Measurements from ENCODE around the gene PLEKHA4.
A peak's percentile ranks its signal among the peaks of the same experiment; 100 is the strongest.

PLEKHA4 gene

DNA sequence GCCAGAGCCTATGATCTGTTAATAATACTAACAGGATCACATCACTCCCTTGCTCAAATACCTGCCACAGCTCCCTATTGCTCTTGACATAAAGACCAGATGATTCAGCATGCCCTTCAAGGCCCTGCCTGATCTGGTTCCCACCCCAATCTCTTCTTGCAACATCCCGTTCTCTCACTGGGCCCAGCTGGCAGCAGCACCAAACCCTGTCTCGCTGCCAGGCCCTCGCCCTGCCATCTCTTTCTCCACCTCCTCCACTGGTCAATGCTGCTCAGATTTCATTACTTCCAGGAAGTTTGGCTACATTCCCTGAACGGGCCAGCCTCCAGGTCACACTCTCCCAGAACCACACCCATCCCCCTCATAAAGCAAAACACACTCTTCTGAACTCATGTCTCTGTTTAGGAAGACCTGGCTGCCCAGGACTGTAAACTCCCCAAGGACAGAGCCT lies 49.0 kb downstream of the PLEKHA4 start:
- DNase-seq, result no peak

DNA sequence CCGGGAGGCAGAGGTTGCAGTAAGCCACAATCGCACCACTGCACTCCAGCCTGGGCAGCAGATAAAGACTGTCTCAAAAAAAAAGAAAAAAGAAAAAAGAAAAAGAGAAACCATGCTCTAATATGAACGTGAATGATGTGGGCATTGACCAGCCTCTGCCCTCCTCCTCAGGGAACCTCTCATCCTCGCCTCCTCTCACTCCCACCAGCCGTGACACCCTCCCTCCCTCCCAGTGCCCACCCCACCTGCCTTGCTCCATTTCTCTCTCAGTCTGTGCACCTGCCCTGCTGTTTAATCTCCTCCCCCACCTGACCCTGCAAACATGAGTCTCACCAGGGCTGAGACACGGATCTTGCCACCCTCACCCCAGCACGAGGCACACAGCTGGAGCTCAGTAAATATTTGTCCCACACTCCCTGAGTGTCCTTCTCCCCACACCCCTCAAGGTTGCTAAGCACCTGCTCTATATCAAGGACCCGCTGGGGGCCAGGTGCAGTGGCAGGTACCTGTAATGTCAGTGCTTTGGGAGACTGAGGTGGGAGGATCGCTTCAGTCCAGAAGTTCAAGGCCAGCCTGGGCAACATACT lies 50.1 kb downstream of the PLEKHA4 start:
- no peak for DNase-seq

DNA sequence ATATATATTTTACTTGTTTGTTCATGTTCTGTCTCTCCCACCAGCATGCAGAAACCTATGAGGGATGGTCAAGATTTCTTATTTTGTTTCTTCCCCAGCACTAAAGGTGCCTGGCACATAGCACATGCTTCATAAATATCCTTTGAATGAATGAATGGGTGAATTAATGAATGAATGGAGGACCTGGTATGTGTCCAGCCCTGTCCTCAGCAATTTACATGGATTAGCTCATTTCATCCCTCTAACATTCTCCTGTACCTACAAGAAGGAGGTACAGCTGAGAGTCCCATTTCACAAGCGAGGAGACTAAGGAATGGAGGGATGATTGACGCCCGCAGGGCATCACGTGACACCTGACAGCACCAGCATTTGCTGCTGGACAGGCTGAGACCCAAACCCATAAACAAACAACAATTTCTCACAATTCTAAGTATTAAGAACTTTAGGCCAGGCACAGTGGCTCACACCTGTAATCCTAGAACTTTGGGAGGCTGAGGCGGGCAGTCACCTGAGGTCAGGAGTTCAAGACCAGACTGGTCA lies 50.8 kb downstream of the PLEKHA4 start:
- no peak for DNase-seq

DNA sequence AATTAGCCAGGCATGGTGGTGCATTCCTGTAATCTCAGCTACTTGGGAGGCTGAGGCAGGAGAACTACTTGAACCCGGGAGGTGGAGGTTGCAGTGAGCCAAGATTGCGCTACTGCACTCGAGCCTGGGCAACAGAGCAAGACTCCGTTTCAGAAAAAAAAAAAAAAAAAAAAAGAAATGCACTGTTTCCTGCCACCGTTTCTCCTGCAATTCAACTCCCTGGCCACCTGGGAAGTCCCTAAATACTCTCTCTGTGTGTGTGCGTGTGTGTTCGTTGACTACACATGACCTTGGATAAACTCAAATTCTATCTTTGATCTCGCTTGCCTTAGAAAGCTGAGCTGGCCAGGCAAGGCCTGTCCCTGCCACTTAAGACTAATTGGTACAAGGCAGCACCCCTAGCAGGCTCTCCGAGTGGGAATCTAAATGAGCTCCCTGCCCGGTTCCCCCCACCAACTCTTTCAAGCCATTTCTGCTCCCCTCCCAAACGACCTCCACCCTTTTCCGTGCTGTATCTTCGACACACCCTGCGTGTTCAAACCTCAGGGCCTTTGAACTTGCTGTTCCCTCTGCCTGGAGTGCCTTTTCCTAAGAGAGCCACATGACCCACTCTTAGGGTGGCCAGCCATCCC lies 52.4 kb downstream of the PLEKHA4 start:
- DNase-seq, result no peak

DNA sequence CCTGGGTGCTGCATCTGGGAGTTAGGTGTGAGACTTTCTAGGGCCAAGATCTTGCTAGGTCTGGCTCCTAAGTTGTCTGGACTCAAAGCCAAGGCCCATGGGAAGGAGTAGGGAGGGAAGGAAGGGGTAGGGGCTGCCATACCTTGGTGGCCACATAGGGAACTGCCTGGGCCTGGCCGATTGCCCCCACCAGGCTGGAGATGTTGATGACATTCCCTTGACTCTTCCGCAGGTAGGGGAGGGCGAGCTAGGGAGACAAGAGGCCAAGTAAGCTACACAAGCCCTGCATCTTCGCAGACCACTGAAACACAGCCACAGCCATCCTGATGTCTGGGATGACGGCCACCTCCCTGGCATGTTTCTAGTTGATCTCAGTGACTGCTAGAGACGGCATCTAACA lies 53.5 kb downstream of the PLEKHA4 start:
- no peak for DNase-seq

DNA sequence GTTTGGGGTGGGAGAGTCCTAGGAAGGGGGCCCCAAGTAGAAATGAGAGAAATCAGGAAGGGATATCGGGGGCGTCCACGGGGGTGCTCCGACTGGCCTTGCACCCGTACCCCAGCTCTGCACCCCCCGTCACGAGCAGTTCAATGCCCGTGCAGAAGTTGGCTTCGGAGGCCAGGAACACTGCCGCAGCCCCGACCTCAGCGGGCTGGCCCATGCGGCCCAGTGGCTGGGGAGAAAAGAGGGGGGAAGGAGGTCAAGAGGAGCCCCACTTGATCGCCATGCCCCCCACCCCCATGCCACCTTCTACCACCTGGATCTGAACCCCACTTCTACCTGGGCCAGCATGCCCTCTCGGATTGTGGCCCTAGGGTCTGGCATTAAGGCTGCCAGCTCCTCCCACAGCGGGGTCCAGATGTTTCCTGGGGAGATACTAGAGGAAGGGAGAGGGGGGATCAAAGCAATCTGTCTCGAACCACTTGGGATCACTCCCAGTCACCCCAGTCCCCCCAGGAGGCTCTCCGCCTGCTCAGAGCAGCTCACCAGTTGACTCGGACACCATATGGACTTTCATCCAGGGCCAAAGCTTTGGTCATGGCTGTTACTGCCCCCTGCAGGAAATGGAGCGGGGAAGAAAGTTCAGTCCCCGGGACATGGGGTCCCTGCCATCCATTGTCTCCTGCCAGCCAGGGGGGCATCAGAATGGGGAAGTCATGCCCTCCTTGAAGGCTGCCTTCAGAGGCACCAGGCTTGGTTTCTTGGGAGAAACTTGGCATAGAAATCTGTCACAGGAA lies 55.1 kb downstream of the PLEKHA4 start:
- DNase-seq, result no peak

DNA sequence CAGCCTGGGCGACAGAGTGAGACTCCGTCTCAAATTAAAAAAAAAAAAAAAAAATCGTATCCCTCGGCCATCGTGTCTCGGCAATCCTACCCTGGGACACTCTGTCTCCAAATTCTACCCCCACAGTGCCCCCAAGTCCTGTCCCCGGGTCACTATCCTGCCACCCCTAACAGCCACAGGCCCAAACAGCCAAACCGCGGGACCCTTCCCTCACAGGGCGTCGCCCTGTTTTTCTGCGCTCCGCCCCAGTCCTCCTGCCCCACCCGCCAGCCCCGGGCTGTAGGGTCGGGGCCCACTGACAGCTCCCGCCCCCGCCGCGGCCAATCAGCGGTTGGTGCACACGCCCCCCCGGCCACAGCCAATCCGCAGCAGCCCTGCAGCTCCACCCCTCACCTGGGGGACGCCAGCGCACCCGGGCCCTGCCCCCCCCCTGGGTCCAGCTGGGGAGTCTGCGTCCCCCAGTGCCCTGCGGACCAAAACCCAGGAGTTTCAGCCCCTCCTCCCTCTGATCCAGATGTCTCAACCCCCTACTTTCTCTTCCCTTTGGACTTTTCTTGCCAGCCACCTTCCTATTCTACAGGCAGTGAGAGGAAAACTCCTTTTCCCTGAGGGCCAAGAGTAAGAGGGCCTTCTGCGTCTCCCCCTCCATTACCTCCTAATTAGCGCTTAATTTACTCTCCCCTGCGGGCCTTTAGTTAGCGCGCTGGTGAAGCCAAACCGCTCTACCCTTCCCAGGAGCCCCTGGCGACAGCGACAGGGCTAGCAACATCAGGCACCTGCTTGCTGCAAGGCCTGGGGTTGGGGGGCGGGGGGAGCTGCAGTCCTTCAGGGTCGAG lies 56.1 kb downstream of the PLEKHA4 start:
- peak; percentile 75 for DNase-seq

DNA sequence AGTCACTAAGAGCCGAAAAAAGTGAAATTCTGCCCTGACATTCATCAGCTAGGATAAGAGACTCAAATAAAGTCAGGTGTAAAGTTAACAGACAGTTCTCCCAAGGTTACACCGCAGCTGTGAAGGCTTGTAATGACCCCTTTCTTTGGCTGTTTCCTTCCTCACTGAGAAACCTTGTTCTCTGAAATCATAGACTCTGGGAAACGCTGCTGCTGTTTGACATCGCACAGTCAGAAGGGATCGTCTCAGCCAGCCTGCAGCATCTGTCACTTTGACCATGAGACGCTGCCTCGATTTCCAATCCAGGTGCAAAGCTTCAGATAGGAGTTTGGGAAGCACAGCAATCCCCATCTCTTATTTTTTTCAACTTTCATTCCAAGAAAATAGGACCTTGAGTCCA lies 58.3 kb downstream of the PLEKHA4 start:
- no peak for DNase-seq

DNA sequence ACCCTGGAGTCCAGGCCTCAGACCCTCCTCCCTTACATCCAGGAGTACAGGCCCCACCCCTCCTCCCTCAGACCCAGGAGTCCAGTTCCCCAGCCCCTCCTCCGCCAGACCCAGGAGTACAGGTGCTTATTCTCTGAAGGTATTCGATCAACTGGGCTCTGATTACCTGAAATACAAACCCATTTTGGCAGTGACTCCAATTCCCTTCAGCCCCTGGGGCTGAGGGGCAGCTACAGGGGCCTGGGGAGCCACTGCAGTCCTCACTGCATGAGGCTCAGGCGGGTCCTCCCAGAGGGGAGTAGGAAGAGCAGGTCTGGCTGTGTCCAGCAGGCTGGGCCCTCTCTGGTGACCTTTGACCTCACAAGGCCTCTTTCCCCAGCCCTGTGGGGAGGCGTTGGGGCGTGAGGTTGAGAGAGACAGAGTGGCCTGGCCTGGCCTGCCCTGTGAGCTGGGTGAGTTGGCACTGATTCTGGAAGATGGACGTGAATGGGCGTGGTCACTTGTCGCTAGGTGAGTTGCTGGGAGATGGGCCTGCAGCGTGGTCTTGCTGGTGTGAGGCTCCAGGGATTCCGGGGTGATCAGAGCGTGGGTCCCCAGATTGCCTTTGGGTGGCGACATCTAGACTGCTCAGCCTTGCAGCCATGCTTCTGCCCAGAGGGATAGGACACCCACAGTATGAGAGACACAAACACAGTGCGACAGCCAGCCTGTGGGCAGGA lies 60.7 kb downstream of the PLEKHA4 start:
- DNase-seq, result no peak

DNA sequence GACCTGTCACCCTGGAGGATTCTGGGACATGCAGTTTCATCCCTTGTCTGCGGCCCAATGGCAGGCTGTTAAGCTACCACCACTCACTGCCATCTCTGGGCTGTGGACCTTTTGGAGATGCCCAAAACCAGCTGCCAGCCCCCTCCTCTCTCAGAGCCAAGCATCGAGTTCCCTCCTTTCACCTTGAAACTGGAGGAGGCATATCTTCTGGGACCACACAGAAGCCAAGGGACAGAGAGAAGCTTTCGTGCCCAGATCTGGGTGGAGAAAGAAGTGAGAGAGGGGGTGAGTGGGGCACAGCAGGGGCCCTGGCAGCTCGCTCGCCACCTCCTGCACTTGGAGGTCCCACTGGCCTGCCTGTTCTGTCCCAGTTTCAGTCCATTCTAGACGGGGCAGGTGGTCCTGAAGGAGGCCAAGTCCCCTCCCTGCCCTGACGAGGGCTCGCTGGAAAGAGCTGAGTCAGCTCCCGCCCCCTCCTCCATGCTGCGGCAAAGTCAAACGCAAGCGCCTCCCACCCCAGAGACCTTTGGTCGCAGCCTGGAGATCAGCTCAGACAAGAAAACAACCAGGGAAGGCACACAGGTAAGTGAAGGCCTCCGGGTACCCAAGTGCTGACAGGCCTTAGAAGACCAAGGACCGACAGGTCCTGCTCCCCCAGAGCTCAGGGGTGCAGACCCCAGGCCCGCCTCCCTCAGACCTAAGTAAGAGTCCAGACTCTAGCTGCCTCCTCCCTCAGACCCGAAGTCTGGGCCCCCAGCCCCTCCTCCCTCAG lies 61.4 kb downstream of the PLEKHA4 start:
- DNase-seq, result no peak

DNA sequence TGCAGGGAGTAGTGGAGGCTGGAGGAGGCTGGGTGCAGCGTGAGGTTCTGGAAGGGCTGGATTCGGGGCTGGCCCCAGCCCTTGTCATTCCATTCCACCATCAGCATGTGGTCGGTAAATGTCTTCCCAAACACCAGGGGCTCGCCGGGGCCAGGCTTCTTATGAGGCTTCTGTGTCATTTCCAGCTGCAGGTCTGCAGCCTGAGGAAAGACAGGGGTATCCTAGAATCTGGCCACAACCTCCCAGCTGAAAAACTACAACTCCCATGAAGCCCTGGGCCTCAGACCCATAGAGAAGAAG lies 61.9 kb downstream of the PLEKHA4 start:
- DNase-seq, result peak; percentile 50

DNA sequence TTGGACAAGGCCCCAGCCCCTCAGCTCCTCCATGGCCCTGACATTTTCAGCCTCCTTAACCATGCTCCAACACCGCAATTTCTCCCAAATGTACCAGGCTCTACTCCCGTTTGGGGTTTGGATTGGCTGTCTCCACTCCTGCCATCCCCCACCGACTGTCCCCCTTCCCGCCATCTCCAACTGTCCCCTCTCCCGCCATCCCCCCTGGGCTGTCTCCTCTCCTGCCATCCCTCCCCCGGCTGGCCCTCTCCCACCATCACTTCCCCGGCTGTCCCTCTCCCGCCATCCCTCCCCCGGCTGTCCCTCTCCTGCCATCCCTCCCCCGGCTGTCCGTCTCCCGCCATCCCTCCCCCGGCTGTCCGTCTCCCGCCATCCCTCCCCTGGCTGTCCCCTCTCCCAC lies 63.0 kb downstream of the PLEKHA4 start:
- no peak for DNase-seq

DNA sequence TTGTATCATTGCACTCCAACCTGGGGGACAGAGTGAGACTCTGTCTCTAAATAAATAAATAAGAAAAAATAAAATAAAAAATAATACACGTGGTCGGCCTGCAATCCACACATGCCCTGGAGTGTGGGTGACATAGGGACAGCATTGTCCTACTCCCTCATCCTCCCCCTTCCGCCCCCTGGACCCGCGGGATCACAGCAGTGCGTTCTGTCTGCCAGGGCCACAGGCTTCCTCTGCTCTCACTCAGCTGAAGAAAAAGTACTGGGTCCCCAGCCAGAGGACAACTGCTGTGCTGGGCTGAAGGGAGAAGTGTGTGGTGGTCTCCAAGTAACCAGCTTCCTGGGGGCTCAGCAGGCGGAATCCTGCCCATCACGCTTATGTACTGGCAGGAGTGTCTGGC lies 63.9 kb downstream of the PLEKHA4 start:
- no peak for DNase-seq

DNA sequence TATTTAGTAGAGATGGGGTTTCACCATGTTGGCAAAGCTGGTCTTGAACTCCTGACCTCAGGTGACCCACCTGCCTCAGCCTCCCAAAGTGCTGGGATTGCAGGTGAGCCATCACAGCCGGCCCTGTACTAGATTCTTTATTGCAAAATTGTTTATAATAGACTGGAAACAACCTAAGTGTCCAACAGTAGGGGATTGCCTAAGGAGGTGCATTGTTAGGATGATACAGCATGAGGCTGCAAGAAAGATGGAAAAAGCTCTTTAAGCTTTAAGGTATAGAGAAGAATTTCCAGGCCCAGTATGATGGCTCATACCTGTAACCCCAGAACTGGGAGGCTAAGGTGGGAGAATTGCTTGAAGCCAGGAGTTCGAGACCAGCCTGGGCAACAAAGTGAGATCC lies 65.8 kb downstream of the PLEKHA4 start:
- no peak for DNase-seq

DNA sequence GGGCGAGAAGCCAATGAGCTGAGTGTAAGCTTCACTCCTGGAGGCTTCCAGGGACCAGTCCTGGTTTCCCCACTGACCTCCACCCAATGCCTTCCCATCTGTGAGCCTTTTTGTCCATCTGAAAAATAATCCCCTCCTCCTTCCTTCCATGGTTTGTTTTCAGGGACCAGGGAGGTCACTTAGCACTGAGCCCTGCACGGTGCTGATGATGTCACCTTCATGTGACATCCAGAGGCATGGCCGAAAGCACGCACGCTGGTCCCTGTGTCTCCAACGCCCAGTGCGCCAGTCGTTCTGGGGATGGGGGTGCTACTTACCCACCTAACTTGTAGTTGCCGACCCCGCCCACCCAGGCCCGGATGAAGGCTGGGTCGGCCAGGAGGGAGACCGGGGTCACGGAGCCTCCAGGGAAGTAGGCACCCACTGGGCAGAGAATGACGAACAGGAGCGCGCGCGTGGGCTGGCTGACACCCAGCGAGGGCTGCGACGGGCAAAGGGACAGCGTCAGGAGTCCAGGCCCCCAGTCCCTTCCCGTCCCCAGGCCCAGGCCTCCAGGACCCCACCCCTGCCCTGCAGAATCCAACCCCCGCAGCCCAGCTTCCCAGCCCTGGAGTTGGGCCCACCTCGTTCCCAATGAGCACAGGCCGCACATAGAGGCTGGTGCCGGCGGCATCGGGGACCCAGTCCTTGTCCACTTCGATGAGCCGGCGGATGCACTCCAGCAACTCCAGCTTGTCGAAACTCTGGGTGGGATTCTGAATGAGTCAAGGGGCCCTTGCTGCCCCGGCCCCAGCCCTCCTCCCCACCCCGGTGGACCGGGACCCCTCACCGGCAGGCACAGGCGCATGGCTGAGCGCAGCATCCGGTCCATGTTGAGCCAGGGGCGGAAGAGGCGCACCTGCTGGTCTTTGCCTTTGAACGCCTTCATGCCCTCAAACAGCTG lies 68.8 kb downstream of the PLEKHA4 start:
- DNase-seq, result no peak

DNA sequence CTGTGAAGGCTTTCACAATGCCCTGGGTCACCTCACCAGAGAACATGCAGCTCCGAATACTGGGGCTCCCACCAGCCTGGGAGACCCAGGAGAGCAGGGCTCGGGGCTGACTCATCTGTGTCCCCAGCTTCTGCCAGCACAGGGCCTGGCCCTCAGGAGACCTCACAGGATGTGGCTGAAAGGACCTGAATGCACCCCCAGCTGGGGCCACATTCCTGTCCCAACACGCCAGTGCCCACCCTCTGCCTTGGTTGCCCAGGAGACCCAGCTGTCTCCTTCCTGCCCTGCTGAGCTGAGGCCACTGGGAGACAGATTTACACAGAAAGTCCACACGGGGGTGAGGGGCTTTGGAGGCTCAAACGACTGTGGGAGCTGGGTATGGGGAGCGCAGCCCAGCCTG lies 69.5 kb downstream of the PLEKHA4 start:
- DNase-seq, result no peak

DNA sequence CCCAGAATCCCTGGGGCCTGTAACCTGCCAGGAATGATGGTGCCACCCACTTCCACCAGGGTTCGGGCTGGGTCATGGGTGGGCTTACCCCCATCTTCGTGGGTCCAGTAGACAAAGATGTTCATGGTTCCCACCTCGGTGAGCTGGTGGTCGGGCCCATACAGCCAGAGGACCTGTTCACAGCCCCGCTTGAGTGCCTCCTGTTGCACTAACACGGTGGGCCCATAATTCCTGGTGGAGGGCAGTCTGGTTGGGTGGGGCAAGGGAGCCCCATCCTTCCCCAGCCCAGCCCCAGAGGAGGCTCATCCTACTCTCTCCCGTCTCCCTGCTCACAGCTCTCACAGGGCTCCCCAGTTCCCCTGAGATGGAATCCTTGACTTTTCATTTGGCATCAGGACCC lies 71.3 kb downstream of the PLEKHA4 start:
- DNase-seq, result no peak

DNA sequence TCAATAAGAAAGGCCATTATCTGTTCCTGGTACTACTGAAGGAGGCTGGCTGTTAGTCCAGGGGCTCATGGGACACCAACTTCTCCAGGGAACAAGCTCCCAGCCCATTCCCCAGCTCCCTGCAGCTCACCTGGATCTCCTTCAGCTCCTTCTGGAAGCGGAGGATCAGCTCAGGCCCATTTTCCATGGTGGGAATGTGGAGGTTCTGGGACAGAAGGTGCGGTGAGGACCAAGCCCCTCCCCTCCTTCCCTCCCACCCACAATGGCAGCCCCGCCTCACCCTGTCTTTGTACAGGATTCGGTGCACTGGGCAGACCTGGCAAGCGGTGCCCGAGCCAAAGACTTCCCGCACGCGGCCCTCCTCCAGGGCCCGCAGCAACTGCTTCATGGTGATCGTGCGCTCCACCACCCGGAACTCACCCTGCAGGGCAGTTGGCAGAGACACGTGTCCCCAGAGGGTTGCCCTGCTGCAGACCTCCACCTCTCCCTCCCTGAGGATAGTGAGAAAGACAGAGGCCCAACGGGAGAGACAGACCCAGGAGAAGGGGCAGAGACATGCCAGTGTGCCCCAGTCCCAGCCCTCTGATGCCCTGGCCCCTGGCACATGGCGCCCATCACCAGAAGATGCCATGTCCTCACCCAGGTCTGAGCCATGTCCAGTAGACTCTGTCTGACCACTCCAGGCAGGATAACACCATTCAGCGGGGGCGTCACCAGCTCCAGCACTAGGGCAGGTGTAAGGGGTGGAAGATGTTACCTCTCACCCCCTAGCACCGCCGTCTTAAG lies 71.9 kb downstream of the PLEKHA4 start:
- DNase-seq, result no peak

DNA sequence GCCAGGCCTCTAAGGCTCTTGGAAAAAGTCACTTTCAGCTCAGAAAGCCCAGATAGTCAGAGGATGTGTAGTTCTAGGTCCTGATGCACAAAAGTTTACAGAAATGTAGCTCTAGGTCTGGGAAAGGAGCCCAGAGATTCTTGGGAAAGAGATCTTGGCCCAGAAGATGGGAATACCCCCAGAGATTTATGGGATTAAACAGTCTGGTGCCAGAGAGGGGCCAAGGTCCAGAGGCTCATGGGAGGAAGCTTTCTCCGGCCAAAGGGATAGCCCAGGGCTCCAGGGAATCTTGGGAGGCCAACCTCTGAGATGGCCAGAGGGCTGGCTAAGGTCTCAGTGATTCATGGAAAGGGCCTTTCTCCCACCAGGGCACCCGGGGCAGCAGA lies 72.7 kb downstream of the PLEKHA4 start:
- no peak for DNase-seq
